Lower leg skin (tissue), 3 donors: Measurements from ENCODE around the gene NCKAP5.

ENCODE experiments used
- CTCF ChIP-seq, 3 donors: fragments of 450-650 bp; IDR thresholded peaks; one replicate each; pipeline ENCODE4 v1.5.1; 2016; ENCODE audit warnings: antibody characterized with exemption in 3 of 3, mild to moderate bottlenecking in 3 of 3, moderate library complexity in 2 of 3
- POLR2A ChIP-seq, 2 donors: fragments of 450-650 bp; IDR thresholded peaks; one replicate each; pipeline ENCODE4 v1.6.1; 2016 to 2017; ENCODE audit warnings: antibody characterized with exemption in 2 of 2, mild to moderate bottlenecking in 1 of 2, moderate library complexity in 1 of 2

- TF ChIP-seq CTCF (IDR thresholded peaks at IDR 0.05) = no peak
- TF ChIP-seq POLR2A (IDR thresholded peaks at IDR 0.05) = no peak
Observed at GRCh38 chr2:132884292-132884691, 684.0 kb downstream of the NCKAP5 start.
